Stromal cell of bone marrow (primary cell): Measurements from ENCODE around the gene PRAME.
"Not testable (repeated sequence)": the region's sequence is repeated elsewhere in the genome, so short reads cannot be mapped to it uniquely, and the experiment has no call there.

ENCODE experiments used
- DNase-seq: peaks from one replicate; pipeline ENCODE4 v3.0.0-alpha.2; 2012; ENCODE audit warnings: low read depth

PRAME gene

DNA sequence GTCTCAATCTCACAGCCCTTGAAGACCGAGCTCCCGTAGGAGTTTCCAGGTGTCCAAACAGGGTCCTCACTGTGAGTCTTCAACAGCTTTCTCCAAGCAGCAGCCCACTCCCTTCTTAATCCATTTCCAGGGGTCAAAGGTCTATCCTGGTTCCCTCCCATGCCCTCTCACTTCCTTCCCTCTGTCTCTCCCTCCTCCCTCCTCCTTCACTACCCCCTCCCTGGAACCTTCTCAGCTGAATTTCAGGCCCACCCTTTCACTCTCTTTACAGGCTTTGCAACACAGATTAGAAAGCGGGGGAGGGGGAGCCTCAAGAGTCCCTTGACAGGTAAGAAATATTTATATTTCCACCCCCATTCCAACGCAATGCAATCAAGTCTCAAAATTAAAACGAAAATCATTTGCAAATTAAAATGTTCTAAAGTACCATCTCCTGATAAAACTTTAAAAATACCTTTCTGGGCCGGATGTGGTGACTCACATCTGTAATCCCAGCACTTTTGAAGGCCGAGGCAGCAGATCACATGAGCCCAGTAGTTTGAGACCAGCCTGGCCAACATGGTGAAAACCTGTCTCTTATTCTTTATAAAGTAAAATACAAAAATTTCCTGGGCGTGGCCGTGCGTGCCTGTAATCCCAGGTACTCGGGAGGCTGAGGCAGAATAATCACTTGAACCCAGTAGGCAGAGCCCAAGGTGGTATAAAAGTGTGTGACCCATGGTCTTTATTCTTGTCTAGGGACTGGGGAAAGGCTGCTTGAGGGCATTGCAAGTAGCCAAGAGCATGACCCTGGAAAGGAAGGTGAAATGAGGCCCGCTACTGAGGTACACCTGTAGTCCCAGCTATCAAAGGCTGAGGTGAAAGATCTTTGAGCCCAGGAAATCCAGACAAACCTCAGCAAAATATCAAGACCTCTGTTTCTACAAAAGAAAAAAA, 38.1 kb downstream of the PRAME start:
- DNase-seq, result no peak

DNA sequence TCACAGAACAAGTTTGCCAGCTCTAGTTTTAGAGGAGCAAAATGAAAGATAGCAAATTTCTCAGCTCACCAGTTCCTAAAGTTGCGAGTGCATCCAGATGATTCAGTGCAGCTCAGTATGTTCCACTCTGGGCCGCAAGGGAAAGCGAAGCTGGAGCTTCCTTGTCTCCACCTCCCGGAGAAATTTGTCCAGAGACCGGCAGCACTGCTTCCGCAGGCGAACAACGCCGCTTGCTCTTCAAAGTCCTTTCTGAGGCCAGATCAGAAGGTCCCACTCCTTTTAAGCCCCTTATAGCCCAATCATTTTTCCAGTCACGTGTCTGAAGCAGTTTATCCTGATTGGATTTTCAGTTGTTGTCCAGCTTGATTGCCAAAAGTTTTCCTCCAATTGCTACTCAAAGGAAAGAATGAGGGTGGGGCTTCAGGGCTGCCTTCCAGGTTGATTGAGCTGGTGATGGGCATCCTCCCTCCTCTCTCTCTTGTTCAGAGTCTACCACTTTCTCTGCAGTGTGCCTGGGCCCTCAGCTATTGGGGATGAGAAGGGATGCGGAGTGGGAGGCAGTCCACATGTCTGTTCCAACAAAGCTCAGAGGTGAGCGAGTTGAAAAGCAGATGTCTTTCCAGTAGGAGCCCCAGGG, 38.9 kb downstream of the PRAME start, which contains the start of gene ZNF280A:
Gene ZNF280A, minus strand, starts transcription at position 251 of the 637 bp plus-strand sequence. CDS start 4,640 bp downstream, outside the sequence.
- peak; percentile 17 for DNase-seq

DNA sequence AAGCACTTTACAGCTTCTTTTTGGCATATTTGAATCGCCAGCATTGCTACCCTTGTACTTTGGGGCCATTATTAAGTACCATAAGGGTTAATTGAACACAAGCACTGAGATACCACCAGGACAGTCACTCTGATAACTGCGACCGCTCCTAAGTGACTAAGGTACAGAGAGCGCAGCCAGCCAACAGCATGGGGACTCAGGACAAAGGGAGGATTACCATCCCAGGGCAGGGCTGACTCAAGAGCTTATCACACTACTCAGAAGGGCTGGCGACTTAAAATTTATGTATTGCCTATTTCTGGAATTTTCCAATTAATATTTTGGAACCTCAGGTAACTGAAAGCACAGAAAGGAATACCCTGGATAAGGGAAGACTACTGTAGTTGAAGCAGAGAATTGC, 39.5 kb downstream of the PRAME start:
- no peak for DNase-seq

DNA sequence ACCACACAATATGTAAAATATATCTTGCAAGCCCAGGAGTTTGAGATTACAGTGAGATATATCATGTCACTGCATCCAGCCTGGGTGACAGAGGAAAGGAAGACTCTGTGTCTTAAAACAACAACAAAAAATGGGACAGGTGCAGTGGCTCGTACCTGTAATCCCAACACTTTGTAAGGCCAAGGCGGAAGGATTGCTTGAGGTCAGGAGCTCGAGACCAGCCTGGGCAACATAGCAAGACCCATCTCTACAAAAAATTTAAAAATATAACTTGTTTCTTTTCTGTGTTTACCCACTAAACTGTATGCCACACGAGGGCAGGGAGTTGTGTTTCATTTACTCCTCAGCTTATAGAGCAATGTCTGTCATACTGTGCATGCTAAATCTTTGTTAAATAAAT, 42.1 kb downstream of the PRAME start:
- no peak for DNase-seq

DNA sequence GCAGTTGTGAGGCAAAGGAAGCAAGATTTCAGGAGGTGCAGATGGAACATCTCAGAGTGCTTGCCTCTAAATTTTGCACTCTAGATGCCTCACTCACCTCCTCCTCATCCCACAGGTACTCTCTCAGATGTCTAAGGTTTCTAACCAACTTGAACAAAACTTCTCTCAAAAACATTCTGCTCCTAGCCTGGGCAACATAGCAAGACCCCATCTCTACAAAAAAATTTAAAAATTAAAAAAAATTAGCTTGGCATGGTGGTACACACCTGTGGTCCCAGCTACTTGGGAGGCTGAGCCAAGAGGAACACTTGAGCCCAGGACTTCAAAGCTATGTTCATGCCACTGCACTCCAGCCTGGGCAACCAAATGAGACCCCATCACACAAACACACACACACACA, 43.2 kb downstream of the PRAME start:
- no peak for DNase-seq

DNA sequence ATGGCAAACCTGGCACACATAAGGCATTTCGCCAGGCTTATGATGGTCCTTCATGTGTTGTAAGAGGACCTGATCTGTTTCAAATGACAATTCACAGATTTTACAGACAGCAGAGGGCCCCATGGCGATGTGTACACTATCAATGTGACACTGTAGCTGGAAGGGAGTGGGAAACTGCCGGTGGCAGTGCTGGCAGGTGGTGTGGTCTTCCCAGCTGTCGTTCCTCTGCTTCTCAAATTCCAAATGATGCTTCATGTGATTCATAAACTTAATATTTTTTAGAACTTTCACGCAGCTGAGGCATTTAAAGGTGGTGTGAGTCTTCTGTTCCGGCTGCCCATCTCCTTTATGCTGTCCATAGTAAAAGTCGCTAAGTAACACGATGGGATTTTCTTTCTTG, 44.6 kb downstream of the PRAME start:
- not testable (repeated sequence) for DNase-seq

DNA sequence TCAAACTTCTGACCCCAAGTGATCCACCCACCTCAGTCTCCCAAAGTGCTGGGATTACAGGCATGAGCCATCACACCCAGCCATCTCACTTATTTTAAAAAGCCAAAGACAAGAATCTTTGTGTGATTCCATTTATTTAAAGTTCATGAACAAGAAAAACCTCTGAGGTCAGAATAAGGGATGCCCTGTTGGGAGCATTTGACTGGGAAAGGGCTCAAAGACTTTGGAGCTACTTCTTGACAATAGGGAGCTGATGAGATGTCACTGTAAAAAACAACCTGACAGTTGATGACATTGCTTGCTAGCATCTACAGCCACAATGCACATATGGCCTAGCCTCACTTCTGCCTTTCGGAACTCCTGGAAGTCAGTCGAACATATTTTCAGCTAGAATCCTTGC, 45.4 kb downstream of the PRAME start:
- DNase-seq, result no peak

DNA sequence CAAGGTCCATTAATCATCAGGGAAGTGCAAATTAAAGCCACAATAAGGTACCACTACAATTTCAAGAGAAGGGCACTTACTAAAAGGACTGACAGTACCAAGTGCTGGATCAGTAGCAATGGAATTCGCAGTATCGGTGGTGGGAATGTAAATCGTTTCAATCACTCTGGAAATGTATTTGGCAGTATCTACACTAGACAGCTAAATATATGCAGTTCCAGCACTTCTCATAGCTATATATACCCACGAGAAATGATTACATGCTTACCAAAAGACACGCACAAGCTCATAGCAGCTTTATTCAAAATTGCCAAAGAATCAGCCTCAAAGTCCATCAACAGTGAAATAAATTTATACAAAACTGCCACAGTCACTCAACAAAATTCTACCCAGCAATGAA, 46.1 kb downstream of the PRAME start:
- DNase-seq, result no peak

DNA sequence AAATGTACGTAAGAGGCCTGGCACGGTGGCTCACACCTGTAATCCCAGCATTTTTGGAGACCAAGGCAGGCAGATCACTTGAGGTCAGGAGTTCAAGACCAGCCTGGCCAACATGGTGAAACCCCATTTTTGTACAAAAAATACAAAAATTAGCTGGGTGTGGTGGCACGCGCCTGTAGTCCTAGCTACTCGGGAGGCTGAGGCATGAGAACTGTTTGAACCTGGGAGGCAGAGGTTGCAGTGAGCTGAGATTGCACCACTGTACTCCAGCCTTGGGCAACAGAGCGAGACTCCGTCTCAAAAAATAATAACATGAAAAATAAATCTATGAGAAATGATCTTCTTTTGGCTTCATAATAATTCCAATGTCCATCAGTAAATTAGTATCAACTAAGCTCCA, 48.2 kb downstream of the PRAME start:
- not testable (repeated sequence) for DNase-seq

DNA sequence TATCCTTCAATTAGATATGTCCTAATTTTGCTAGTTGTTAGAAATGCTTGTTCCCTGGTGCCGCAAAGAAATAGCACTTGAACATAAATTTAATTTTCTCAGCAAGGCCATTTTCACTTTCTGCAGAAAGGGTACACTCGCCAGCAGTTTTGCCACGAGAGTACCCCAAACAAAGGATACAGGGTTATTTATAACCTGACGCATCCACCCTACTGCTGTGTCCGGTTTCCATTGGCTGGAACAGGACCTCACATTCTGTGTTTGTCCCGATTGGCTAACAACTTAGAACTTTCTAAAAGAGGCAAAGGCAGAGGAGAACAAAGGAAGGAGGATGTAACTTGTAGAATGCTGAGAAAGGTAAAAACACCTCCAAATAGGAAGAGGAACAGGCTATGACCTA, 49.2 kb downstream of the PRAME start:
- not testable (repeated sequence) for DNase-seq

DNA sequence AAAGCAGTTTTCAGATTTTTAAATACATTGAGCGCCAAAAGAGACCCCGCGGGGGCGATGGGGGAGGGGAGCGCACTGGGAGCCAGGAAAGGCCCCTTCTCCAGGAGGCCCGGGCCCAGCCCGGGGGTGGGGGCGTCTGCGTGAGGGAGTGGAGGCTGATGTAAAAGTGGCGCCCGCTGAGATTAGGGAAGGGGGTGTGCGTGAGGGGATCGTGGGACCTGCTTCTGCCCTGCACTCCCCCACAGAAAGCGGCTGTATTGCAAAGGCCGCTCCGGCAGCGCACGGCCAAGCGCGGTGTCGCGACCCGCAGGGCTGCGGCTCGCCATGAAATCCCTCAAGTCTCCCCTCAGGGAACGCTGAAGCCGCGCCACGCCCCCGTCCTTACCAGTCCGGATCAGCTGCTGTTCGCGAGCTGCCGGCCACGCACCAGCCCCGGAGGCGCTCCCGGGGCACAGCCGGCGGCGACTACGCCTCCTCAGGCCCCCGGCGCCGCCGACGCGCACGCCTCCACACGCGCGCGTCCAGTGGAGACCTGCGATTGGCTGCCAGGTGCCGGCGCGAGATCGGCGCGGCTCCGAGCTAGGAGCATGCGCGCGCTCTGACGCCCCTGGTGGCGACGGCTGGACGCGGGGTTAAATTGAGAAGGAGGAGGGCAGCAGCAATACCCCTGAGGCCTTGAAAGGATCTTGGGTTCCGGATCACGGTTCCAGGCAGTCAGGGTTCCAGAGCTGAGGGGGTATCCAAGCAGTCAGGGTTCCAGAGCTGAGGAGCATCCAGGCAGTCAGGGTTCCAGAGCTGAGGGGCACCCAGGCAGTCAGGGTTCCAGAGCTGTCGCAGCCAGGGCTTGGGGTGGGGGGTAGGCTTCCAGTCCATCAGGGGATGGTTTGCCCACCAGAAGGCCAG, 50.5 kb downstream of the PRAME start, which contains the start of gene ZNF280B:
Gene ZNF280B, minus strand, starts transcription at position 469 of the 903 bp plus-strand sequence. CDS start 19,344 bp downstream, outside the sequence.
- peak; percentile 51 for DNase-seq

DNA sequence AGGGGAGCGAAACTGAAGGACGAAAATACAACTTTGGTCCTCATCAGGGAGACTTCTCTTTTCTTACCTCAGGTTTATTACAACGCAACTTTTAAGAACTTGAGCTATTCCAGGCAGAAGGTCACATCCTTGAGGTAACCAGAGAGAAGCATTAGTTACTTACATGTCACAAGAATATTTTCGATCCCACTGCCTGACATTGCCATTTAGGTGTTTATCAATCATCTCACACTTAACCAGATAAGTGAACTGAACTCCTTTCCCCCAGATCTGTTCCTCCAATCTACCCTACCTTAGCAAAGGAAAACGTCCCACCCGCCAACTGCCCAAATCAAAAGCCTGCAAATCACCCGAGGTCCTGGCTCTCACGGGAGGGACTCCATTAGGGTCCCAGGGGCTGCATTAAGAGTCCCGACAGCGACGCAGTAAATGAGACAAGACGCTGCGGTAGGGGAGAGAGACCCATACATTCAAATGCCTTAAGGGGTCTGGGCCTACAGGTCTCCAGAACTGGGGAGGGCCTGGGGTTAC, 51.3 kb downstream of the PRAME start:
- DNase-seq, result no peak

DNA sequence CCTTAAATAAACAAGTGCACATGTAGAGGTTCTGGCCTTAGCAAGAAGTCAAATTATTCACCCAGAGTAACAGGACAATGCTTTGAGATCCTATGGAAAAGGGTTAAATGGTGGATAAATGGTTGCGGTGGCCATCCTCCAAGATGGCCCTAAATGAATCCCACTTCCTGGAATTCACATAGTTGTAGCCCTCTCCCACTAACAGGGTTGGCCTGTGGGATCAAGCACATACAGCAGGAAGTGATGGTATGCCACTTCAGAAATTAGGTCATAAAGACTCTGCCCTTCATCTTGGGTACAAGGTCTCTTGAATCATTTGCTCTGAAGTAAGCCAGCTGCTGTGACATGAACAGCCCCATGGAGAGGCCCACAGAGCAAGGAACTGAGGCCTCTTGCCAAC, 52.3 kb downstream of the PRAME start:
- no peak for DNase-seq

DNA sequence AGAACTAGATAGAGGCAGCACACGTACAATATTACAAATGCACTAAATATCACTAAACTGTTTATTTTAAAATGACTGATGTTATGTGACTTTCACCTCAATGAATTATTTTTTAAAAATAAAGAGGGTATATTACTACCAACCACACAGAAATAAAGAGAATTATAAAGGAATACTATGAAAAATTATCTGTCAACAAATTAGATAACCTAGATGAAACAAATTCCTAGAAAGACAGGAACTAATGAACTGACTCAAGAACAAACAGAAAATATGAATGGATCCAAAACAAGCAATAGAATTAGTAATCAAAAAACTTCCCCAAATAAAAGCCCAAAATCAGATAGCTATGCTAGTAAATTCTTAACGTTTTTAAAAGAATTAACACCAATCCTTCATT, 60.8 kb downstream of the PRAME start:
- DNase-seq, result no peak
